HG03432 (cell line): Measurements from ENCODE around the gene ARFGAP3.
"Not testable (repeated sequence)": the region's sequence is repeated elsewhere in the genome, so short reads cannot be mapped to it uniquely, and the experiment has no call there.

ENCODE experiments used
- ATAC-seq: cut with Tn5 transposase; IDR thresholded peaks from one replicate; pipeline ENCODE4 v1.9.1; 2021; ENCODE audit warnings: mild to moderate bottlenecking, moderate library complexity; ENCODE audit not compliant: unreplicated experiment

Gene ARFGAP3

DNA sequence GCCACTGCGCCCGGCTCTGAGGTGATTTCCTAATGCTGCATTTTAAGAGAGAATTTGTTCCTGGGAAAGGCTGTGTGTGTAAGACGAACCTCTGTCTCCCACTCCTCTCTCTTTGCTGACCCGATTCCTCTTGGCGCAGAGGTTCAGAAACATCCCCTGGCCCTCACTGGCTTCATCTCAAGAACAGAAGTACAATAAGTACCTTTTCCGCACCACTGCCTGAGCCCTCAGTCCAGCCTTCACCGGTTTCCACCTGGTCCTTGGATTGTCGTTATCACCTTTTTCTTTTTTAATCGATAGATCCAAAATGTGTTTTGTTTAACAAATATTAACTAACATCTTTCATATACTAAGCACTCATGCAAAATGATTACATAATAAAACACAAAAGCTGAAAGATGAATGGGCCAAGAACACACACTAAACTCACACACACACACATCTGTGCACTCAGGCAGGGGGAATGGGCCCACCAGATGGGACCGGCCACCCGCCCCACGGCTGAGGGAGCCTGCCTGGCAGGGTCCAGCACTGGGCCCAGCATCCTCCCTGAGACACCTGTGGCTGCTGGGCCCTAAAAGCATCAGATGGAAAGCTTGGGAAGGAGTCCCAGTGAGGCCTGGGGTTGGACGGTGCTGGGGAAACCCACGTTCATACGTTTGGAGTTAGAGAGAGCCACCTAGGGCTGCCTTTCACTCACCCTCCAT is 86.0 kb downstream of the ARFGAP3 start:
- no peak for ATAC-seq

GRCh38 chr22:42770448-42770726 is 86.7 kb downstream of the ARFGAP3 start:
- no peak for ATAC-seq

DNA sequence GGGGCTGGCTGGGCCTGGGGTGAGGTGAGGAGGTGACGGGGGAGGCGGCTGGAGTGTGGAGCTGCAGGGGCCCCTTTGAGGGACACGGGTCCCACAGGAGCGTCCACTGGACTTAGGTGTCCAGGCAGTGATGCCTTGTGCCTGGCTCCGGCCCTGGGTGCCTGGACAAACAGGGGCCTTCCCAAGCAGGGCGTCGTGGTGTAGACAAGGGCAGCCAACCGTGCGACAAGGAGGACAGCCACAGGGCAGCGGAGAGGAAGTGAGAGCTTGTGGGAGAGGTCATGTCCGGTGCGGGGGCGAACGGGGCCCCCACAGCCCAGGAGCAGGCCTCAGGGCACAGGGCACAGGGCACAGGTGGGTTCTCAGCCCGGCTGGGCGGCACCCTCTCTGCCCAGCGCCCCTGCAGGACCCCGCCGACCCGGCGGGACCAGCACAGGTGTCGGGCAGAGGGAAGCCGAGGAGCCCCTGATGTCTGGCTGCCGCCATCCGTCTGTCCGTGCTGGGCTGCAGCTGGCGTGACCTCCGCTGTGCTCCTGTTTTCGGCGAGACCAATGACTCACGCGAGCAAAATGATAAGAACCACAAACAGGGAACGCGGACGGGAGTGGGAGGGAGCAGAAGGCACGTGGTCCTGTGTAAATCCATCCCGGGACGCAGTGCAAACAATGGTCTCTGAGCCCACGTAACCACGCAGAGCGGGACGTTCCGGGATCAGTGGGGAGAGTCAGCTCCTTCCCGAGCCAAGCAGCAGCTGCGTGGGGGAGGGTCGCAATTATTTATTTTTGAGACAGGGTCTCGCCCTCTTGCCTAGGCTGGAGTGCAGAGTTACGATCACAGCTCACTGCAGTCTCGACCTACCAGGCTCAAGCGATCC is 87.3 kb downstream of the ARFGAP3 start:
- peak; percentile 79 for ATAC-seq

DNA sequence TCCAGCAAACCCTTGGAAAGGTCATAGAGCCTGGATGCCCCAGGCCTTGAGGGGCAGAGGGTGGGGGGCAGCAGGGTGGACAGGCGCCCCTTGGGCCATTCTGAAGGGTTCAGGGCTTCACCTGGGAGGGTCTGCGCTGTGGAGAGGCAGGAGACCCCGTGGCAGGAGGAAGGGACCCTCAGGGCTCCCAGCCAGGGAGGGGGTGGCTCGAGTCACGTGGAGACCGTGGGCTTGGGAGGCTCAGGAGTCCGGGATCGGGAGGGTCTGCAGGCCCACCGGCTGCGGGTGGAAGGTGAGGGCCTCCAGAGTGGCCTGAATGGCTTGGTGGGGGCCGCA is 87.9 kb downstream of the ARFGAP3 start:
- ATAC-seq, result no peak

DNA sequence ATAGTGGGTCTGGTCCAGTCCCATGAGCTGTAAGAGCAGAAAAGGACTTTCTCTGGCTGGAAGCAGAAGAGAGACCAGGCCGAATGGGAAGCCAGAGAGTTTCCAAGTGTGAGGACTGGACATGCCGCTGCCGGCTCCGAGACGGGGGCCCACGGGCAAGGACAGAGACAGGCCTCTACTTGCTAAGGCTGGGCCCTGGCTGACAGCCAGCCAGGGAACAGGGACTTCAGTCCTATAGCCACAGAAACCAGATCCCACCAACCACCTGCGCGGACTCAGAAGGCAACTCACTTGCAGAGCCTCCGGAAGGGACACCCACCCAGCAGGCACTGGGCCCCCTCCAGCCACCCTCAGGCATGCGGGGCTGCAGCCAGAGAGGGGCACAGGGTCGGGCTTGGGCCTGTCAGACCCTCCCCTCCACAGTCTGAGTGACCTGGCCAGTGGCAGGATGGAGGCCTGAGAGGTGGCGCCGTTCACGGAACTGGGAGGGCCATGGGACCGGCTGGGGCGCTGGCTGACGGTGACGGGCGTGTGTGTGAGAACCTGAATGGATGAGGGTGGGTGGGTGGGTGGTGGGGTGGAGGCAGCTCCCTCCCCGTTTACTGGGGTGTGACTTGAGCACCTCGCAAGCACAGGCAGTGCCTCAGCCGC is 88.6 kb downstream of the ARFGAP3 start:
- no peak for ATAC-seq

- no peak for ATAC-seq
Measured at GRCh38 chr22:42766860-42767259, 90.2 kb downstream of the ARFGAP3 start.

- no peak for ATAC-seq
Measured at GRCh38 chr22:42764895-42765363, 92.1 kb downstream of the ARFGAP3 start.

- ATAC-seq, result no peak
Measured at GRCh38 chr22:42763965-42764480, 93.0 kb downstream of the ARFGAP3 start.

- ATAC-seq, result no peak
Measured at GRCh38 chr22:42760806-42761565, 96.1 kb downstream of the ARFGAP3 start.

- ATAC-seq, result no peak
Measured at GRCh38 chr22:42758931-42759629, 98.0 kb downstream of the ARFGAP3 start.

DNA sequence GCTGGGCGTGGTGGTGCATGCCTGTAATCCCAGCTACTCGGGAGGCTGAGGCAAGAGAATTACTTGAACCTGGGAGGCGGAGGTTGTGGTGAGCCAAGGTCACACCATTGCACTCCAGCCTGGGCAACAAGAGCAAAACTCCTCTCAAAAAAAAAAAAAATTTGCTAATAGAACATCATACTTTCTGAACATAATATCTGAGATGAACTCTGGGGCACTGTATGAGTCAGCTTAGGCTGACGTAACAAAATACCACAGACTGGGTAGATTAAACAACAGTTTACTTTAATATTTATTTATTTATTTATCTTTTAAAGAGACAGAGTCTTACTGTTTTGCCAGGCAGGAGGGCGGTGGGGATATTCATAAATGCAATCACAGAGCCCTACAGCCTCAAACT is 101.5 kb downstream of the ARFGAP3 start:
- not testable (repeated sequence) for ATAC-seq

DNA sequence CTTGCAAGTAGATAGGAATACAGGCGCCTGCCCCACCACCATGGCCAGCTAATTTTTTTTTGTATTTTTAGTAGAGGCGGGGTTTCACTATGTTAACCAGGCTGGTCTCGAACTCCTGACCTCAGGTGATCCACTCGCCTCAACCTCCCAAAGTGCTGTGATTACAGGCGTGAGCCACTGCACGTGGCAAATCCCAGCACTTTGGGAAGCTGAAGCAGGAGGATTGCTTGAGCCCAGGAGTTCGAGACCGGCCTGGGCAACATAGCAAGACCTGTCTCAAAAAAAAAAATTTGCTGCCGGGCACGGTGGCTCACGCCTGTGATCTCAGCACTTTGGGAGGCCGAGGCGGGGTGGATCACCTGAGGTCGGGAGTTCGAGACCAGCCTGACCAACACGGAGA is 102.0 kb downstream of the ARFGAP3 start:
- ATAC-seq, result not testable (repeated sequence)

DNA sequence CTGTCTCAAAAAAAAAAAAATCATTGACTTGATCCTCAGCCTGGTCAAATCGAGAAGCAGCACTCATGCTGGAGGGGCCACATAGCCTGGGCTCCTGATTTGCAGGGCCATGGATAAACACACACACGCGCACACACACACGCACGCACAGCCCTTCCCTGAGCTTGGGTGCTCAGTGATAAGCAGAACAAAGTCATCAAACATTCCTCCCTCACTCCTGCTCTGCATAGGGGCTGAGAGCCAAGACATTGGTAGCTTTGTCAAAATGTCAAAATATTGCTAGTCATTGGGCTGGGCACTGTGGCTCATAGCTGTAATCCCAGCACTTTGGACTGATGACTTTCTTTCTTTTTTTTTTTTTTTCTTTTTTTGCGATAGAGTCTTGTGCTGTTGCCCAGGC is 102.4 kb downstream of the ARFGAP3 start:
- ATAC-seq, result no peak

GRCh38 chr22:42752912-42753311 is 104.2 kb downstream of the ARFGAP3 start:
- ATAC-seq, result peak; percentile 36

- ATAC-seq, result peak; percentile 12
Measured at GRCh38 chr22:42752230-42752746, 104.8 kb downstream of the ARFGAP3 start.

DNA sequence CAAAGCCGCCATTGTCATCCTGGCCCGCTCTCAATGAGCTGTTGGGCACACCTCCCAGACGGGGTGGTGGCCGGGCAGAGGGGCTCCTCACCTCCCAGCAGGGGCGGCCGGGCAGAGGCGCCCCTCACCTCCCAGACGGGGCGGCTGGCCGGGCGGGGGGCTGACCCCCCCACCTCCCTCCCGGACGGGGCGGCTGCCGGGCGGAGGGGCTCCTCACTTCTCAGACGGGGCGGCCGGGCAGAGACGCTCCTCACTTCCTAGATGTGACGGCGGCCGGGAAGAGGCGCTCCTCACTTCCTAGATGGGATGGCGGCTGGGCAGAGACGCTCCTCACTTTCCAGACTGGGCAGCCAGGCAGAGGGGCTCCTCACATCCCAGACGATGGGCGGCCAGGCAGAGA is 106.7 kb downstream of the ARFGAP3 start:
- ATAC-seq, result not testable (repeated sequence)

DNA sequence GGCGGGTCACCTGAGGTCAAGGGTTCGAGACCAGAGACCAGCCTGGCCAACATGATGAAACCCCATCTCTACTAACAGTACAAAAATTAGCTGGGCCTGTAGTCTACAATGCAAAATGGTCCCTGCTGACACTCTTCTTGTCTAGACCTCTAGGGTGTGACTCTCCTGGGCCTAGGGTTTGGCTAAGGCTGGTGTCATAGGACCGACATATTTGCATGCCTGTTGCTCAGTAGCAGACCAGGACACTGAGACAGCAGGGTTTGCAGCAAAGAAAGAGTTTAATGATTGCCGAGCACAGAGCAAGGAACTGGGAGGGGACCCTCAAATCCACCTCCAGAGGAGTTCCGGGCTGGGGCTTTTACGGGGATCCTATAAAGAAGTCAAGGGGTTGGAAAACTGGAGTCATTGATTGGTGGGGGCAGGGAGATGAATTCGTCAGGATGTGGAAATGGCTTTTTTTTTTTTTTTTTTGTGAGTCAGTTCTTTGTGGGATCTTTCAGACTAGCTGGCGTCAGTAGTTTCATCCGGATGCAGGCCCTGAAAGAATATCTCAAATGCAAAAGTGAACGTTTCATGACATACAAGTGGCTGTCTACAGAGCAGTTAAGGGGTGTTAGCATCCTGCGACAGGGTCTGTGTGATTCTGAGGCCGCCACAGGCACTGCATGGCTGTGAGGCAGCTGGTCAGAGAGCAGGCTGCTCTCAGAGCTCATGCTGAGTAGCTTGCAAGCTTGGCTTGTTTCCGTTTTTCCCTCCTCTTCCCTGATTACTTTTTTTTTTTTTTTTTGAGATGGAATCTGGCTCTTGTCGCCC is 109.2 kb downstream of the ARFGAP3 start:
- no peak for ATAC-seq
